NCI-H2107 treated with DMSO at 0.1 percent for 48 hours (cell line): ENCODE data around the gene PAX8.

Experiments used
- DNase-seq: peaks from one replicate; lab custom pipeline; 2025; ENCODE audit not compliant: unreplicated experiment; lab: John Stamatoyannopoulos, UW

PAX8 gene

DNA sequence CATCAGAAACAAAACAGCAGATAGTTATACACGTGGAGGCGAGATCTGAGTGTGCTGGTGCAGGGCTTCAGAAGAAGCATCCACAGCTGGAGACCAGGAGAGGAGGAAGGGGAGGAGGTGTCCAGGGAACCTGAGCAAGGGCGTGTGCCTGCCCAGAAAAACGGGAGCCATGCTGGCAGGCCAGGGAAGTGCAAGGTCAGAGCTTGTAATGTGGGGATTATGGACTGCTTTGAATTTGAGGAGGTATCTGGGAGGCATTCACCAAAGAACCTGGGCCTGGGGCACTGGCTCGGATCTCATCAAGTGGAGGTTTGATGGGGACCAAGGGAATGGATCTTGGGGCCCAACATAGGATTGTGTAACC lies 92.3 kb downstream of the PAX8 start:
- no peak for DNase-seq

DNA sequence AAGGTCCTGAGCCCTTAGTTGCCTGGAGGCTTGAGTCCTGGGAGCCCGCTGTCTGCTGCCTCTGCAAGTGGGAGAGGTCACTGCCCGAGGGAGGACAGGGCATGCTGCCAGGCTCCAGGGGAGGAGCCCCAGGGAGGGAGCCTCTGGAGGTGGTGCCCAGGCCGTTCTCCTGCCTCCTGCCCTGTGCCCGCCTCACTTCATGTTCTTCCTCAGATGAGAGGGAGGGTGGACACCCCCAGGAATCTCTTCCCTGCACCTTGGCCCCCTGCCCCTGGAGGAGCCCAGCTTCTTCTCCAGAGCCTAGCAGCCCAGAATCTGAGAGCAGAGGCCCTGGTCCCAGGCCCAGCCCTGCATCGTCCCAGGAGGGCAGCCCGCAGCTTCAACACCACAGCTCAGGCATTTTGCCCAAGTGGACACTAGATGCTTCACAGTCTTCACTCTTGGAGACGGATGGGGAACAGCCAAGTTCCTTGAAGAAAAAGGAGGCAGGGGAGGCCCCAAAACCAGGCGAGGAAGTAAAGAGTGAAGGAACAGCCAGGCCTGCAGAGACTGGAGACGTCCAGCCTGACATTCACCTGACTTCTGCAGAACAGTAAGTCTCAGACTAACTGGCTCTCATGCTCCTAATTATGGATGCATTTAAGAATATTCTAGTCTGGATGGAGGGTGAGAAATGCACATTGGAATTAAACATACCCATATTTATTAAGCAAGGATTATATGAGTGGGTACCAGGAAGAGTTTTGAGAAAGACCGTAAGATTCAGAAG lies 92.9 kb downstream of the PAX8 start:
- no peak for DNase-seq

DNA sequence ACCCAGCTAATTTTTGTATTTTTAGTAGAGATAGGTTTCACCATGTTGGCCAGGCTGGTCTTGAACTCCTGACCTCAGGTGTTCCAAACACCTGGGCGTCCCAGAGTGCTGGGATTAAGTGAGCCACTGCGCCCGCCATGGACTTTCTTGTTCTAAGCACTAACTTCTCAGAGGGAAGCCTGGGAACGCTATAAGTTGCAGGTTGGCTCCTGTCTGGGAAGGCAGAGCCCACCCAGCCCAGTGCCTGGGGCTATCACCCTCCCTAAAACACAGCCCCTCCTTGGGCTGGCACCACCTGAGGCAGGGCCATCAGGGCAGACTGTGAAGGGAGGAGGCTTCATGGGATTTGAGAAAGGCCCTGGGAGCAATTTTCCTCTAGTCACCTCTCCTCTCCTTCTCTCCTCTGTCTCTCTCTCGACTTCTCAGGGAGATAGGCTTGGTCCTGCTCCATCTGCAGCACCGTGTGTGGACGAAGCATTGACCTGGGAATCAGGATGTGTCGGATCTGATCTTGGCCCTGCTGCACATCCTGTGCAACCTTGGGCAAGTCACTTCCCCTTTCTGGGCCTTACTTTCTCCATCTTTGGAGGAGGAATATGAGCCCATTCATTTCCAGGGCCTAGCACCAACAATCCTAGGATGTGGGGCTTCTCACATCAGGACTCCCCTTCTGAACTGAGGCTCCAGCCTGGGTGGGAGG lies 94.0 kb downstream of the PAX8 start:
- DNase-seq: no peak

DNA sequence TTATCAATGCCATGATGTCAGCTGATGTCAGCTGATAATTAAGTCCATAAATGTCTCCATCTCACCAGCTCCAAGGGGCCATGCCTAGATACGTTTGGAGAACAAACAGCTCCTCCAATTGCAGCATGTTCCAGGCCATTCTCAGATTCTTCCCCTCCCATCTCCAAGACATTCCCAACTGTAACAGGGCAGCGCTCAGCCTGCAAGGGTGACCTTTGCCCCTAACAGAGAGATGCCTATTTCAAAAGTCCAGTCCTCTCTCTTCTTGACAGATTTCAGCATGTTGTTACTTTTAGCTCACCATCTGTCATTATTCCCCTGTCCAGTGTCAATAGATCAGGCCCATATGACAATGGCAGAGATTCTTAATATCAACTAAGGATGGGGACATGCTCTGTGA lies 95.0 kb downstream of the PAX8 start:
- DNase-seq: no peak

DNA sequence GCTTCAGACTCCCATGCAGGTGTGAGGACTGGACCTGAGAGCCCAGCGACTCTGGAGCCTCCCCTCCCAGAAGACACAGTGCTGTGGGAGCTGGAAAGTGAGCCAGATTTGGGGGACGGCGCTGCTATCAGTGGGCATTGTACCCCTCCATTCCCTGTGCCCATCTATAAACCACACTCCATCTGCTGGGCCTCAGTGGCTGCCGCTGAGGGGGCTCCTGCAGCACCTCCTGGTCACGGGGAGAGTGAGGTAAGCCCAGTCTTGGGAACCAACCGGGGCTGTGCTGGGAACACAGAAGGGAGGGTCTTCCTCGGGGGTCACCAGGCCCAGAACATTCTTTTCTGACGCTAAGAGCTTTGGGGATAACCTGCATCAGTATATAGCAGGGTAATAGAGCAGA lies 95.5 kb downstream of the PAX8 start:
- DNase-seq: no peak

DNA sequence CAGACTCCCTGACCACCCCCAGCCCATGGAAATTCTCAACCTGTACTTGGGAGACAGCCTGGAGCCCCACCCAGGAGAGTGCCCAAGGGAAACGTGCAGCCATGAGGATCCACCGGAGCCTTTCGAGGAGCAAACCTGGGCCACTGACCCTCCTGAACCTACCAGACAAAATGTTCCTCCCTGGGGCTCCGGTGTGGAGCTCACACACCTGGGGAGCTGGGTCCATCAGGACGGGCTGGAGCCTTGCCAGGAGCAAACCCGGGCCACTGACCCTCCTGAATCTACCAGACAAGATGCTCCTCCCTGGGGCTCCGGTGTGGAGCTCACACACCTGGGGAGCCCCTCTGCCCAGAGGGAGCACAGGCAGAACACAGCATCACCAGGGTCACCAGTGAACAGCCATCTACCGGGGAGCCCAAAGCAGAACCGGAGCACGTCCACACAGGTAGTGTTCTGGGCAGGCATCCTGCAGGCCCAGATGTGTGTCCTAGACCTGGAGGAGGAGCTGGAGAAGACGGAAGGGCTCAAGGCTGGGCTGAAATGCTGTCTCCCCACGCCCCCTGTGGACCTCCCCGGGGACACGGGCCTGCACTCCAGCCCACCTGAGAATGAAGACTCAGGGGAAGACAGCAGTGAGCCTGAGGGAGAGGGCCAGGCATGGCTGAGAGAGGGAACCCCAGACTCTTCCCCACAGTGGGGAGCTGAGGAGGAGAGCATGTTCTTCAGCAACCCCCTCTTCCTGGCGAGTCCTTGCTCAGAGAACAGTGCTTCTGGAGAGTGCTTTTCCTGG lies 96.1 kb downstream of the PAX8 start:
- no peak for DNase-seq

DNA sequence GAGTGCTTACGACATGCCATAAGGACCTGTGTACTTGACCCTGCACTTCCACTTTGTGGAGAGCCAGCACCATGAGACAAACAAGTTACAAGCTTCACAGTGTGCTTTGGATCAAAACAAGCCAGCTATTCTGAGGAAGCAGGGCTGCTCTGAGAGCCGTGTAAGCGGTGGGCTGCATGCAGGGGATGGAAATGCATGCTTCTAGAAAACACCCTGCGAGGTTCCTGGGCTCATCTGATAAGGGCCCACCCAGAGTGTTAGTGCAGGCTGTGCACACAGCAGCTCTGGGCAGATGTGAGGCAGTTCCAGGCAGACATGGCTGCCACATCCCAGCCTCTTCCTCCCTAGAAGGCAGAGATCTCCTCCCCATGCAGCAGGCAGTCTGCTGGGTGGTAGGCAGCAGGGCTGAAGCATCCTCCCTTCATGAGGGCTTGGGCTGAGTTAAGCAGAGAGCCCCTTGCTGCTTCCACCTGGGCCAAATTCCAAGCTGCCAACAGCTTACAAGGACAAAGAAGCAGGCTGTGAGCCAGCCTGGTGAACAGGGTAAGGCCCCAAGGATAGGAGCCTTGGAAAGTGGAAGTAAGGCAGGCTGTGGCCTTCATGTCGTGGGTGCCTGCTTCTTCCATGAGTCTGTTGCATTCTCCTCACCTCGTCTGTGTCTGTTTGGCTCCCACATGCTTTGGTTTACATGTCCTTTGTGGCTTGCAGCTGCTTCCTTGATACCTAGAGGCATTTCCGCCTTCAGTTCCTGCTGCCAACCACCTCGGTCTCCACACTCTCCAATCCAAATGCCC lies 97.3 kb downstream of the PAX8 start:
- DNase-seq: no peak

DNA sequence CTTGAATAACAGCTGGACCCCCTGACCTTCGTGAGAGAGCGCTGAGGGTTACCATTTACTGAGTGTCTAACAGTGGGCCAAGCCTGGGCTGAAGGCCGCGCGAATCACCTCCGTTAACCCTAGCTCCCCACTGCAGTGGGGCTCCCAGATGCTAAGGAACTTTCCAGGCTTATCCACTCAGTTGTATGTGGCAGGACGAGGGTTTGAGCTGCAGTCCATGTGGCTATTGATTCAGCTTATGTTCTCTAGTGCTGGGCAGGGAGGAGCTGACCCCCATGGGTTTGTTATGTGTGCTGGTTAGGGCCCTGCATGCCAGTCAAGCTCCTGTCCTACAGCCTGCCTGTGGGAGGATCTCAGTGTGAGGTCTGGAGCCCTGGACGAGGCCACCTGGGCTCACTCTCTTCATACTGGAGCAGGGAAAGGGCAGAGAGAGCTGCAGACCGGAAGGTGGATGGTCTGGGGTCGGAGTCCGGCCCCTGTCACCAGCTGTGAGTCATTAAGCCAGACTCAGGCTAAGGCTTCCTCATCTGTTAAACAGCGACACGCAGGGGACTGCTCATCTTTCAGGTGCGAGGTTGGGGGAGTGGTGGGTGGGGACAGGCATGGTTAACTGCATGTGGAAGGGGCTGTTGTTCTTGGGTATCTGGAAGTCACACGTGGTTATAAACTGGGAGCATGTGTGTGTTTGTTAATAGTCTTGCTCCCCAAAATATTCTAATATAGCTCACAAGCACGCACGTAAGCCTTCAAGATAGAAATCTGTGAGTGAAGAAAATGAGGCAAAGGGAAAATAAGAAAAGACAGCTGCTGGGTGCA lies 98.4 kb downstream of the PAX8 start:
- DNase-seq: no peak

DNA sequence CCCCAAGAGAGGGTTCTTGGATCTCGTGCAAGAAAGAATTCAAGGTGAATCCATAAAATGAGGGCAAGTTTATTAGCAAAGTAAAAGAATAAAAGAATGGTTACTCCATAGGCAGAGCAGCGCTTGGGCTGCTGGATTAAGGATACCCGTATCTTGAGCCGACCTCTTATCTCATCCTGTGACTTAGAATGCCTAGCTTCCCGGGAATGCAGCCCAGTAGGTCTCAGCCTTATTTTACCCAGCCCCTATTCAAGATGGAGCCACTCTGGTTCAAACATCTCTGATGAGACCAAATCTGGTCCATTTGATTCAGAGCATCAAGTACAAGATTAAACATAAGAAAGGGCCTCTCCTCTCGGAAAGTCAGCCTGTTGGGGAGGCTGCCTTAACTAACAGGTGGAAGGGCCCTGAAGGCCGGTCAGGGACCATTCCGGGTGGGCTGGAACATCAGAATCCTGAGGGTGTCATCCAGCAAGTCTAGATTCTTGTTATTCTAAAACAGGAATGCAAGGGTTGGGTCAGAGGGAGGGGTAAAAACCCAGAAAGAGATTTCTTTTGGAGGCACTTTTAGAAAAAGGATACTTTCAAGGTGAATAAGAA lies 99.2 kb downstream of the PAX8 start:
- no peak for DNase-seq

DNA sequence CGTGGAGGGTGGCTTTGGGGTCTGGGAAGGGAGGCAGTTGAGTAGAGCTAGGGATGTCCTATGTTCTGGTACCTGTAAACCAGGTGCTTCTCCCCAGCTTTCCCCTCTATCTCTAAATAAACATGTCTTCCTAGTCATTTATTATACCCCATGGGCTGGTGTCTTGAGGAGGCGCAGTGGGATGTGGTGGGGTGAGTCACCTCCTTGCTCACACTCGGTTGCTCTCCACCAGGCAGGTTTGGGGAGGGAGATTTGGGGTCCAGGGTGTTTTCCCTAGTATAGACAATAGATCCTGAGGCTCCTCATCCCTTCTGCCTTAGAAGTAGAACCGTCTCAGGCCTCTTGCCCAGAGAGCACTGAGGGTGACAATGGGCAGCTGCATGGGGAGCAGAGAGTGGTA lies 99.8 kb downstream of the PAX8 start:
- no peak for DNase-seq

DNA sequence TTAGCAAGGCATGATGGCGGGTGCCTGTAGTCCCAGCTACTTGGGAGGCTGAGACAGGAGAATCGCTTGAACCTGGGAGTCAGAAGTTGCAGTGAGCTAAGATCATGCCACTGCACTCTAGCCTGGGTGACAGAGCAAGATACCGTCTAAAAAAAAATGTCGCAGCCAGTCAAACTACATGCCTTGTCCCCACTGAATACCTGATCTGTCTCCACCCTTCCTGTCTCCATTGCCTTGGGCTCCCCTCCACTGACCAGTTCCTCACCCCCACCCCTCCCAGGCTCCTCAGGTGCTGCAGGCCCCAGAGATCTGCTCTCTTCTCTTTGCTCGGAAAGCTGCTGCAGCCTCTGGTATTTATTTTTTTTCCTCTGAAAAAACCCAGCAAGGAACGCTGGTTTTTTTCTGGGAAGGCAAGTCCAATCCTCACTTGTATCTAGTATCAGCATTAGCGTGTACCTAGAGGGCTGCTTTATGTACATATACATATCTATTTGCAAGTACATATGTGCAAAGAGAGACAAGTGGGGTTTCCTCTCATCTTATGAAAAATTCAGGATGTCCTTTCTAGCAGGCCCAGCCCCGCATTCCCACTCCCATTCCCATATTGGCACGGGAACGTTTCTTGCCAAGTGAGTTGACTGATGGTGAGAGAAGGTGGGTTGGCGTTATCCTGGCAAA lies 100.5 kb downstream of the PAX8 start:
- no peak for DNase-seq

DNA sequence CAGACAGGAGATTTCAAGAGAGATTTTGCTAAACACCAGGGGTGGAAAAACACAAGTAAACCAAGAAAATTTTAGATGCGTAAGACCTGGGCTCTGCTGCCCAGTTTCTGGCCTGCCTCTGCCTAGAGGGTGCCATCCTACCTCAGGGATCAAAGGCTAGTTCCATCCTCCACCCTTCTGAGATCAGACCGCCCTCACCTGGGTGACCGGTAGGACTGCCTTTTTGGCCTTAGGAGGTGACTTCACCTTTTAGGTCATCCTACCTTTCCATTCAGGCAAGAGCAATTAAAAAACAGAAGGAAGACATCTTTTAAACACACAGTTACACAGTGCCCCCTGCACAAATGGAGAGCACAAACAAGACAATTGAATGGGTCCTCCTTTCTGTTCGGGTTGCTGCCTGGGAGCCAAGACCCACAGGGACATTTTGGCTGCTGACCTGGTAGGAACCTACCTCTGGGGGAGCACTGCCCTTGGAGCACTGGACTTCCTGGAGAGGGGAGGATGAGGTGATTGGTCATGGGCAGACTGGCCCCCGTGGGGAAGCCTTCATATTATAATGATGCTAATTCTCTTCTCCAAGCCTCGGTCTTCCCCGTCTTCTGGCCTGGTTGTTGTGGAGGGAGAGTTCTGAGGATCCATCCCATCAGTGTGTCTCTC lies 101.9 kb downstream of the PAX8 start:
- no peak for DNase-seq

DNA sequence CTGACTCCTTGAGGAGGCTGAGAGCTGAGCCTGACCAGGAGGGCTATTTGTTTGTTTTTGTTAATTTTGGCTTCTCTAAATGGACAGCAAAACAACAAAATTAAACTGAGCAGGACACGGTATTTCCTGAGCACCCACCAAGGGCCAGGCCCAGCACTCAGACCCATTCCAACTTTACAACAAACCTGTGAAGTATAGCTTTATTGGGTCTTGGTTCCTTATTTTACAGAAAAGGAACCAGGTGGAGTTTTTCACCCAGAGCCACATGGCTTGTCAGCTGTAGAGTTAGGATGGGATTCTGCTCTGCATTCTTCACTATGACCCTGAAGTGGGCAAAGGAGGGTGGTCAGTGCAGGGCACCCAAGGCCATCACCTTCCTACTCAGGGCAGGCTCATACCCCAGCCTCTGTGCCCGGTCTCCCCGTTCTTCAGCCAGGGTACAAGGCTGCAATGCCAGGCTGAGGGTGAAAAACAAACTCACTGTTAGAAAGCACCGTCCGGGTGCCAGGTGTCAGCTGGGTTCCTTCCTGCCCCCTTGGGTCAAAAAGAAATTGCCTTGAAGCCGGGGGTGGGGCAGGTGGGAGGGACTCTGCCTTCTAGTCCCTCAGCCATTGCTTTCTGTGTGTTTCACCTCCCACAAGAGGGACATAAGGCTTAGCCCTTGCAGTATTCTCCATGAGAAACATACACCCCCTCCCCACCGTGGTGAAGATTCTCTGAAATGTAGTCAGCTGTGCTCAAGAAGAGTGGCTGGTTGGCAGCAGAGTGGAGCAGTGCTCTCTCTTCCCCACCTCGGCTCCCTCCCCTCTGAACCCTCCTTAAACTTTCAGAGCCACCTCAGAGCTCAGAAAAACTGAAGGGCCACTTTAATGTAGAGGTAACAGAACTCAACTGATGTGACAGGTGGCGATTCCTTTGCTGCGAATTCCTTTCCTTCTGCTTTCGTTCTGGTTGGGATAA lies 102.7 kb downstream of the PAX8 start:
- DNase-seq: no peak

DNA sequence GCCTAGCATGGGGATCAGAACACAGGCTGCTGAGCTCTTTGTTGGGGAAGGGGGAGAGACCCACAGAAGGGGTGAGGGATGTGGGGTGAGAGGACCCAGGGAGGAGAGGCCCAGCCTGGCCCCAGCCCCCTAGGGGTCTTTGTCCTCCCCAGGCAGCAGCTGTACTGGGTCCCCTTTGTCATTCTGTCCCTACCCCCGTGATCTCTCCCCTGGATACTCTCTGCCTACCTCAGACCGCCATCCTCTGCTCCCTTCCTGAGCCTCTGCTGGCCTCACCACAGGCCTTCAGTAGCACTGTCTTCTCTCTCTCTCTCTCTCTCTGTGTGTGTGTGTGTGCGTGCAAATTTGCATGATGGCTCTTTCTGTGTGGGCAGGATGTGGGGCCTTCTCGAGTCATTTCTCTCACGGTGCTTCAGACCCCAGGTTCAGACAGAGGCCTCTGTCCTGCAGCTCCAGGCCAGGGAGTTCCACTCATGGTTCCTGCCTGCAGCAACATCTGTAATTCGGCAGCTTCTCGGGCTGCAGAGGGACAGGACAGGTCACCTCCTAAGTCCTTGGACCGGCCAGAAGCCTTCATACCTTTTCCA lies 103.6 kb downstream of the PAX8 start:
- no peak for DNase-seq

DNA sequence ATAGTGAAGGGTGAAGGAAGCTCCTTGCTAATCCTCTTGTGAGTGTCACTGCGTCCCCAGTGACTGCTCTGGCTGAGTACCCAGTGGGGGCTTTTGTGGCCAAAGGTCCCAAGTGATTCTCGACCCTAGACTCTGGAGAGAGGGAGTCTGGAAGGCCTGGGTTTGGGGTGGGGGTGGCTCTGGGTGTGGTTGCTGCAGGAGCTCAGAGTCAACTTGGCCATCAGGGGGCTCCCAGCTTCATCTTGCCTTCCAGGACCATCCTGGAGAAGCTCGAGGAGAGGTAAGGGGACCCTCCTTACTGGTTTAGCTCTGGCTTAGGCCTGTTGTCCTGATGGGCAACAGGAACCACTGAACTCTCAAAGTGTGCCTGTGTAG lies 104.4 kb downstream of the PAX8 start:
- no peak for DNase-seq

DNA sequence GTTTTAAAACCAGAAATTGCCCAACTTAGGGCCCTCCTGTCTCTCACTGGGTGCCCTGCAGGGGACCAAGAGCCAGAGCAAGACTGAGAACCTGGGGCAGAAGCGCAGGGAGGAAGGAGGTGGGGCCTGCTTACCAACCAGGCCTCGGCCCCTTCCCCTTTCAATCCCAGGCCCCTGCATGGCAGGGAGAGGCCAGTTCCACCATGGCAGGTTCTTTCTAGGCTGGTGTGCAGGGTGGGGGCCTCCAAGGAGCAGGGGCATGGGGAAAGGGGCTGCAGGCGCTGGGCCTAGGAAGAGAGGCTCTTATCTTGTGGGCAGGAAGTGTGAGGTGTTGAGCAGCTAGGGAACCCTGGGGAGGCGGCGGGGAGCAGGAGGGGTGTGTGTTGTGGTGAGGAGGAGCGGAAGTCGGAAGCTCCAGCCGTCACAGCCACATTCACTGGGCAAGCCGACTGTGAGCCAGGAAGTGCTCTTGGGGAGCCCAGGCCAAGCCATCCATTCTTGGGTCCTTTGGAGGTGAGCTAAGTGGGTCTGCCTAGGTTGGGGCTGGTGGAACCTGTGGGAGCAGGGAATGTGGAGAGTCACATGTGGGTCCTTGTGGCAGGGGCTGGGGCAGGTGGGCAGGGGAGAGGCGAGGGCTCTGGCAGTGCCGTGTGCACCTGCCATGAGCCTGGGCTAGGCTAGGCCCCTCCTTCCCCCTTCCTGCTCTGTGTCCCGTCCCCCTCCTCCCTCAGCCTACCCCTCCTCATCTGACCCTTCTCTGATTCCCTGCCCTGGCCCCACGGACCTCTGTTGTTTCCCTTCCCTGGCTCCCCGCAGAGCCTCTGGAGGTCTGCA lies 105.0 kb downstream of the PAX8 start, which contains the start of gene PSD4:
TSS of gene PSD4 (plus strand) at position 430 of the 834 bp plus-strand sequence. CDS start 8,486 bp downstream, outside the sequence.
- no peak for DNase-seq
